ENCODE measurements around the gene PCDHGA11.
A peak's percentile ranks its signal among the peaks of the same experiment; 100 is the strongest.
"Not testable (repeated sequence)": the region's sequence is repeated elsewhere in the genome, so short reads cannot be mapped to it uniquely, and the experiment has no call there.

Gene PCDHGA11

GRCh38 chr5:141420855-141421488 lies at the start of gene PCDHGA11:
Gene PCDHGA11, plus strand, starts transcription at chr5:141421051. Its CDS starts 177 bp downstream, at chr5:141421228.
- peak in 1 of 2 experiments; percentile 18 for DNase-seq

GRCh38 chr5:141371572-141372475 lies 49.0 kb upstream of the PCDHGA11 start:
- DNase-seq, result no peak

GRCh38 chr5:141373673-141374317 lies 47.1 kb upstream of the PCDHGA11 start, which contains the start of gene PCDHGA6:
Gene PCDHGA6, plus strand, starts transcription at chr5:141373891. Its CDS starts 193 bp downstream, at chr5:141374084.
- no peak for DNase-seq

- DNase-seq, result no peak
Observed at GRCh38 chr5:141374627-141375026, 46.2 kb upstream of the PCDHGA11 start.

- DNase-seq, result not testable (repeated sequence)
Observed at GRCh38 chr5:141375444-141376155, 45.3 kb upstream of the PCDHGA11 start.

GRCh38 chr5:141382469-141383294 lies 38.2 kb upstream of the PCDHGA11 start, which contains the start of gene PCDHGA7:
Gene PCDHGA7, plus strand, starts transcription at chr5:141382742. Its CDS starts 158 bp downstream, at chr5:141382900.
- no peak for DNase-seq

- DNase-seq, result no peak
Observed at GRCh38 chr5:141383345-141383744, 37.5 kb upstream of the PCDHGA11 start.

- no peak for DNase-seq
Observed at GRCh38 chr5:141384471-141385267, 36.2 kb upstream of the PCDHGA11 start.

- peak in 1 of 2 experiments; percentile 16 for DNase-seq
Observed at GRCh38 chr5:141387557-141388311, 33.1 kb upstream of the PCDHGA11 start, which contains the start of gene PCDHGB4. Gene PCDHGB4, plus strand, starts transcription at chr5:141387698. Its CDS starts 187 bp downstream, at chr5:141387885.

- no peak for DNase-seq
Observed at GRCh38 chr5:141388661-141389060, 32.2 kb upstream of the PCDHGA11 start.

- DNase-seq, result no peak
Observed at GRCh38 chr5:141389153-141390042, 31.5 kb upstream of the PCDHGA11 start.

GRCh38 chr5:141392429-141393198 lies 28.2 kb upstream of the PCDHGA11 start, which contains the start of gene PCDHGA8:
Gene PCDHGA8, plus strand, starts transcription at chr5:141392633. Its CDS starts 181 bp downstream, at chr5:141392814.
- no peak for DNase-seq

- DNase-seq, result no peak
Observed at GRCh38 chr5:141393267-141393666, 27.6 kb upstream of the PCDHGA11 start.

- DNase-seq, result not testable (repeated sequence)
Observed at GRCh38 chr5:141394401-141395187, 26.3 kb upstream of the PCDHGA11 start.

- peak in 1 of 2 experiments; percentile 34 for DNase-seq
Observed at GRCh38 chr5:141397756-141398551, 22.9 kb upstream of the PCDHGA11 start, which contains the start of gene PCDHGB5. Gene PCDHGB5, plus strand, starts transcription at chr5:141397947. Its CDS starts 181 bp downstream, at chr5:141398128.

GRCh38 chr5:141398608-141399007 lies 22.2 kb upstream of the PCDHGA11 start:
- DNase-seq, result no peak
